Skin of body (tissue), 2 donors: ENCODE measurements around the gene P2RY8. TPM values are rescaled to one million over a fixed set of nuclear protein-coding genes. Genes with fewer than 3 reads are reported as not detected.

Experiments
- DNase-seq: peaks from one replicate; lab custom pipeline; 2025; lab: John Stamatoyannopoulos, UW
- total RNA-seq: library from RNA; depleted of rRNA; stranded (reverse); fragments of >200 nt; gene quantifications from one replicate; pipeline ENCODE4 v1.2.3, GENCODE V29; 2014

The P2RY8 gene
- total RNA-seq, 1 donor from 2014 or later, result 0.99 TPM

DNA sequence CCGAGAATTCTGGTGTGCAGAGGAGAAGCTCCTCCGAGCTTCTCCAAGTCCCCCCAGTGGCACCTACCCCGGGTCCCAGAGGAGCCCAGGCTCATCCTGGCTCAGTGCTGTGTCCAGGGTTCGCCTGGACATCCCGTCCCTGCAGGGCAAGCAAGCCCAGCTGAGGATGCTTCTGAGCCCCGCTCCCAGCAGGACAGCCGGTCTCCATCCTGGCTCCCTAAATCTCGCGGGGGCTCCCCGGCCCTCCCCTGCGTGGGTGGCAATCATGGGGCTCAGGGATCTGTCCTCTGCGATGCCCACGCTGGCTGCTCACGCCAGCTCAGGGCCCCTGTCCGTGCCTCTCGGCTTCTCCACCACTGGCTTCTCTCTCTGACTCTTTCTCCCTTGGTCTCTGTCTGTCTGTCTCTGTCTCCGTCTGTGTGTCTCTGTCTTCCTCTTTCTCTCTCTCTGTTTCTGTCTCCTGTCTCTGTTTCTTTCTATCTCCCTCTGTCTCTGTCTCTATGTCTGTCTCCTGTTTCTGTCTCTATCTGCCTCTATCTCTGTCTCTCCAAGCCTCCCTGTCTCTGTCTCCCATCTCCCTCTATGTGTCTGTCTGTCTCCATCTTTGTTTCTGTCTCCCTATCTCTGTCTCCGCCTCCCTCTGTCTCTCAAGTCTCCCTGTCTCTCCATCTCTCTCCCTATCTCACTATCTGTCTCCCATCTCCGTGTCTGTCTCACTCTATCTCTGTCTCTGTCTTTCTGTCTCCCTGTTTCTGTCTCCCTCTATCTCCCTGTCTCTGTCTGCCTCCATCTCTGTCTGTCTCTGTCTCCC lies 117.2 kb downstream of the P2RY8 start:
- DNase-seq, result no peak

GRCh38 chrX:1418901-1419544 lies 118.0 kb downstream of the P2RY8 start:
- no peak for DNase-seq

DNA sequence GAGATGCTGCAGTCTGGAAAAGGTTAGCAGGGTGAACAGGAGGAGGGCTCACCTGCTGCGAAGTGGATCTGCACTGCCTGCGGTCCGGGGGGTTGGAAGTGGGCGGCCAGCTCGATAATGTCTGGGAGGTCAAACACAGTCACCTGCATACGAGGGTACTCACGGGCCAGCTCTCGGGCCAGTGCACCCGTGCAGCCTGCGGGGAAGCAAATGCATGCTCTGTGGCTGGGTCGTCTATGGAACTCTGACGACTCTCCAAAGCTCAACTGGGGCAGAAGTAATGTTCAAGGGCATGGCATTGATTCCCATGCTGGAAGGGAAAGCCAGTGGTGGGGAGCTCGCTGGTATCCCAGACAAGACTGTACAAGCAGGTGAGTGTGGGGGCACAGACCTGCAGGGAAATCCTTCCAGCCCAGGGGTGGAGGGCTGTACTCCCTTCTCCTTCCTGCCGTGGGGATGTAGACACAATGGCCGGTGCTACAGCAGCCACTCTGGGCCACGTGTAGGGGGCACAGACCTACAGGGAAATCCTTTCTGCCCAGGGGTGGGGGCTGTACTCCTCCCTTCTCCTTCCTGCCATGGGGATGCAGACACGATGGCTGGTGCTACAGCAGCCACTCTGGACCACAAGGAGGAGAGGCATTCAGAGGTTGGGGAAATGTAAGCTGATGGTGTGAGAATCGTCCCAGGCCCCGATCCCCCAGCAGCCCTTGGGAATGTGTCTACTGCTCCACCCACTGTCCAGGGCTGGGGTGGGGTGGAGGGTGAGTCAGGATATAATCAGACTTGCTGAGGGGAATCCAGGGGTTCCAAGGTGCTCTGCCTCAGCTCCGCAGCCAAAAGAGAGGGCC lies 118.8 kb downstream of the P2RY8 start:
- DNase-seq, result no peak

DNA sequence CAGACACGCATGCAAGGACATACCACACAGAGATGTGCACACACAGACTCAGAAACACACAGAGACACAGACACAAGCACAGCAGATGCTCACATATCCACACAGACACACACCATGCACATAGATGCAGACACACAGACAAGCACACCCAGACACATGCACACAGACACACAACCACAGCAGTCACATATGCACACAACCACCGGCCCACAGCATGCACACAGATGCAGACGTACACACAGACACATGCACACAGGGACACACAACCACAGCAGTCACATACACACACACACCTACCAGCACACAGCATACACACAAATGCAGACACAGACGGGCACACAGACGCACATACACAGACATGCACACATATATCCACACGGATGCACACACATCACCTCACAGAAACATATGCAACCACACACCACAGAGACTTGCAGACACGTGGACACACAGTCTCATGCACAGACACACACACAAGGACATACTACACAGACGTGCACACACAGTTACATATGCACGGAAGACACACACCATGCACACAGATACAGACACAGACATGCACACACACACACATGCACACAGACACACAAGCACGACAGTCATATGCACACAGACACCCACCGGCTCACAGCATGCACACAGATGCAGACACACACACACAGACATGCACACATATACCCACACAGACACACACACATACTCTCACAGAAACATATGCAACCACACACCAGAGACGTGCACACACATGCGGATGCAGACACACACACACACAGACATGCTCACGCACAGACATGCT lies 119.8 kb downstream of the P2RY8 start:
- DNase-seq, result no peak

DNA sequence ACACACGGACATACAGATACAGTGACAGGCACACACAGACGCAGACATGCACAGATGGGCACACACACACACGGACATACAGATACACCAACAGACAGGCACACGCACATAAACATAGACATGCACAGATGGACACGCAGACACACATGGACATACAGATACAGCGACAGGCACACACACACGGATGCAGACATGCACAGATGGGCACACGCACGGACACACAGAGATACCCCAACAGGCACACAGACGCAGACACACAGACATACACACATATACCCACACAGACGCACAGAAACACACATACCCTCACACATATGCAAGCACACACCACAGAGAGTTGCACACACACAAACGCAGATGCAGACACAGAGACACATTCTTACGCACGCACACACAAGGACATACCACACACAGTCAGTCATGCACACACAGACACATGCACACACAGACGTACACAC lies 120.6 kb downstream of the P2RY8 start:
- no peak for DNase-seq

Other genes starting within 250 kb of the P2RY8 start
- 5.7 TPM for gene IL3RA, start 200.4 kb downstream of the P2RY8 start, total RNA-seq
- gene SLC25A6, start 145.1 kb downstream of the P2RY8 start, total RNA-seq, result 126 TPM
- gene ASMTL, start 84.3 kb downstream of the P2RY8 start, total RNA-seq, result 10.2 TPM
- 20.1 TPM for gene AKAP17A, start 54.4 kb upstream of the P2RY8 start, total RNA-seq
- 0.20 TPM for gene ASMT, start 77.9 kb upstream of the P2RY8 start, total RNA-seq